ENCODE data around the gene HLCS.
"Not testable (repeated sequence)": the region's sequence is repeated elsewhere in the genome, so short reads cannot be mapped to it uniquely, and the experiment has no call there.

Gene HLCS

GRCh38 chr21:36828208-36828607, 138.3 kb downstream of the HLCS start:
- CTCF ChIA-PET = interaction anchor here (0.6 kb wide), 1 partner anchor 22 kb away, joined by 3 read pairs; no protein-coding TSS in a partner anchor
- Histone ChIP-seq H3K27ac (ENCODE audit: insufficient read depth in 1 of 2, low read depth in 1 of 2, low read length in 2 of 2, poor library complexity in 1 of 2, severe bottlenecking in 2 of 2) (no peak overlapping the region), H3K9me3 (ENCODE audit: control extremely low read depth in 1 of 5, control insufficient read depth in 4 of 5, insufficient read depth in 2 of 5, low read depth in 1 of 5, low read length in 4 of 5) (no peaks in the 10 kb centered on the region), H3K27me3 (replicated peaks in 2 of 5; ENCODE audit: control insufficient read depth in 4 of 5, insufficient read depth in 5 of 5, low read length in 4 of 5) (no peaks in the 10 kb centered on the region), H3K4me1 (ENCODE audit: control extremely low read depth in 1 of 4, control insufficient read depth in 4 of 4, insufficient read depth in 4 of 4, low read length in 3 of 4) (no peaks in the 10 kb centered on the region), H3K4me3 (ENCODE audit: control insufficient read depth in 1 of 7, extremely low read depth in 1 of 7, insufficient read depth in 4 of 7, low read depth in 2 of 7, low read length in 6 of 7) (no peak overlapping the region), H3K36me3 (ENCODE audit: control insufficient read depth in 4 of 4, insufficient read depth in 4 of 4, low read length in 3 of 4) (peaks cover 0 to 1% (median 0%) of the 10 kb centered on the region in 4 experiments)
- POLR2A ChIA-PET = no interaction called here
- WGBS (ENCODE audit: insufficient coverage) = 100% methylated on average over 2 of the region's 3 CpGs
- DNase-seq = no peak

DNA sequence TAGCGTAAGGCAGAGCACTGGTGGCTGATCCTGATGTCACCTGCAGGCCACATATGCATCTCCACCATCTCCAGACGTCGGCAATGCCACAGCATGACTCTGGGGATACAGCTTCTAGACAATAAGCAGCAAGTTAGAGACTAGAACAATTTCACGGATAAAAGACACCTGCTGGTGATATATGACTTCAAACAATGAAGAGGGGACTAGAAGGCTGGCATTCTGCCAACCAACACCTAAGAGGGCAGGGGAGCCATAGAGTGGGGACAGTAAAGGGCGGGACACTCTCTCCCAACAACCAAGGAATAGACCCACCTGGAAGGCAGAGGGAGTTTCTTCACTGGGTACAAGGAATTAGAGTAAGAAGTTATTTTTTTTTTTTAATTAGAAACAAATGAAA, 140.8 kb downstream of the HLCS start:
- 100% methylated on average over 4 of the region's 5 CpGs for WGBS (ENCODE audit: insufficient coverage)
- Histone ChIP-seq H3K27me3 (replicated peaks in 2 of 5; ENCODE audit: control insufficient read depth in 4 of 5, insufficient read depth in 5 of 5, low read length in 4 of 5) (no peaks in the 10 kb centered on the region), H3K36me3 (ENCODE audit: control insufficient read depth in 4 of 4, insufficient read depth in 4 of 4, low read length in 3 of 4) (peaks cover 0 to 1% (median 0%) of the 10 kb centered on the region in 4 experiments), H3K9me3 (ENCODE audit: control extremely low read depth in 1 of 5, control insufficient read depth in 4 of 5, insufficient read depth in 2 of 5, low read depth in 1 of 5, low read length in 4 of 5) (no peaks in the 10 kb centered on the region), H3K4me3 (ENCODE audit: control insufficient read depth in 1 of 7, extremely low read depth in 1 of 7, insufficient read depth in 4 of 7, low read depth in 2 of 7, low read length in 6 of 7) (no peak overlapping the region), H3K27ac (ENCODE audit: insufficient read depth in 1 of 2, low read depth in 1 of 2, low read length in 2 of 2, poor library complexity in 1 of 2, severe bottlenecking in 2 of 2) (no peak overlapping the region), H3K4me1 (ENCODE audit: control extremely low read depth in 1 of 4, control insufficient read depth in 4 of 4, insufficient read depth in 4 of 4, low read length in 3 of 4) (no peaks in the 10 kb centered on the region)
- CTCF ChIA-PET = no interaction called here
- DNase-seq = no peak
- POLR2A ChIA-PET = no interaction called here

DNA sequence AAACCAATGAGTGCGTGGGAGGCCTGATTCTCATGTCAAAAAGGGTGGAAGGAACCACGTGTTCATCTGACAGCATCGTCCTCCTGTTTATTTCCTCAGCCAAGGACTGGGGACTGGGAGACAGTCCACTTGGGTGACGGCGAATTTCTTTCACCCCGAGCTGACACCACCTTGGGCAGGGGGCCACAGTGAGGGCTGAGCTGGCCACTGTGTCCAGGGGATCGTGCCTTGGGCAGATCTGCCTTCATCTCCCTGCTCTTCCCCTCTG, 145.5 kb downstream of the HLCS start:
- H3K27ac ChIP-seq (ENCODE audit: insufficient read depth in 1 of 2, low read depth in 1 of 2, low read length in 2 of 2, poor library complexity in 1 of 2, severe bottlenecking in 2 of 2) = no peak overlapping the region
- no peaks in the 10 kb centered on the region for H3K27me3 ChIP-seq (replicated peaks in 2 of 5; ENCODE audit: control insufficient read depth in 4 of 5, insufficient read depth in 5 of 5, low read length in 4 of 5)
- POLR2A ChIA-PET = no interaction called here
- no peaks in the 10 kb centered on the region for H3K4me1 ChIP-seq (ENCODE audit: control extremely low read depth in 1 of 4, control insufficient read depth in 4 of 4, insufficient read depth in 4 of 4, low read length in 3 of 4)
- WGBS (ENCODE audit: insufficient coverage) = 93% methylated on average over 7 of the region's 7 CpGs
- peaks cover 0 to 1% (median 0%) of the 10 kb centered on the region in 4 experiments for H3K36me3 ChIP-seq (ENCODE audit: control insufficient read depth in 4 of 4, insufficient read depth in 4 of 4, low read length in 3 of 4)
- no peaks in the 10 kb centered on the region for H3K9me3 ChIP-seq (ENCODE audit: control extremely low read depth in 1 of 5, control insufficient read depth in 4 of 5, insufficient read depth in 2 of 5, low read depth in 1 of 5, low read length in 4 of 5)
- CTCF ChIA-PET = interaction anchor here (1.2 kb wide), 1 partner anchor 305 kb away, joined by 3 read pairs; no protein-coding TSS in a partner anchor
- no peak for DNase-seq
- no peak overlapping the region for H3K4me3 ChIP-seq (ENCODE audit: control insufficient read depth in 1 of 7, extremely low read depth in 1 of 7, insufficient read depth in 4 of 7, low read depth in 2 of 7, low read length in 6 of 7)

- CTCF ChIA-PET = interaction anchor here (1.2 kb wide), 1 partner anchor 304 kb away, joined by 3 read pairs; no protein-coding TSS in a partner anchor
- DNase-seq = no peak
- Histone ChIP-seq H3K27me3 (replicated peaks in 2 of 5; ENCODE audit: control insufficient read depth in 4 of 5, insufficient read depth in 5 of 5, low read length in 4 of 5) (no peaks in the 10 kb centered on the region), H3K4me1 (ENCODE audit: control extremely low read depth in 1 of 4, control insufficient read depth in 4 of 4, insufficient read depth in 4 of 4, low read length in 3 of 4) (no peaks in the 10 kb centered on the region), H3K4me3 (ENCODE audit: control insufficient read depth in 1 of 7, extremely low read depth in 1 of 7, insufficient read depth in 4 of 7, low read depth in 2 of 7, low read length in 6 of 7) (no peak overlapping the region), H3K27ac (ENCODE audit: insufficient read depth in 1 of 2, low read depth in 1 of 2, low read length in 2 of 2, poor library complexity in 1 of 2, severe bottlenecking in 2 of 2) (no peak overlapping the region), H3K9me3 (ENCODE audit: control extremely low read depth in 1 of 5, control insufficient read depth in 4 of 5, insufficient read depth in 2 of 5, low read depth in 1 of 5, low read length in 4 of 5) (no peaks in the 10 kb centered on the region), H3K36me3 (ENCODE audit: control insufficient read depth in 4 of 4, insufficient read depth in 4 of 4, low read length in 3 of 4) (peaks cover 0 to 1% (median 0%) of the 10 kb centered on the region in 4 experiments)
- POLR2A ChIA-PET = no interaction called here
- WGBS (ENCODE audit: insufficient coverage) = 87% methylated on average over 24 of the region's 27 CpGs
Measured at GRCh38 chr21:36820176-36821031, 146.1 kb downstream of the HLCS start.

- Histone ChIP-seq H3K4me1 (ENCODE audit: control extremely low read depth in 1 of 4, control insufficient read depth in 4 of 4, insufficient read depth in 4 of 4, low read length in 3 of 4) (no peaks in the 10 kb centered on the region), H3K9me3 (ENCODE audit: control extremely low read depth in 1 of 5, control insufficient read depth in 4 of 5, insufficient read depth in 2 of 5, low read depth in 1 of 5, low read length in 4 of 5) (no peaks in the 10 kb centered on the region), H3K27me3 (replicated peaks in 2 of 5; ENCODE audit: control insufficient read depth in 4 of 5, insufficient read depth in 5 of 5, low read length in 4 of 5) (no peaks in the 10 kb centered on the region), H3K4me3 (ENCODE audit: control insufficient read depth in 1 of 7, extremely low read depth in 1 of 7, insufficient read depth in 4 of 7, low read depth in 2 of 7, low read length in 6 of 7) (no peak overlapping the region), H3K27ac (ENCODE audit: insufficient read depth in 1 of 2, low read depth in 1 of 2, low read length in 2 of 2, poor library complexity in 1 of 2, severe bottlenecking in 2 of 2) (no peak overlapping the region), H3K36me3 (ENCODE audit: control insufficient read depth in 4 of 4, insufficient read depth in 4 of 4, low read length in 3 of 4) (no peaks in the 10 kb centered on the region)
- DNase-seq = no peak
- WGBS (ENCODE audit: insufficient coverage) = 100% methylated on average over 7 of the region's 13 CpGs
- POLR2A ChIA-PET = no interaction called here
- CTCF ChIA-PET = interaction anchor here (1.1 kb wide), 1 partner anchor 9 kb away, joined by 3 read pairs; no protein-coding TSS in a partner anchor
Measured at GRCh38 chr21:36817732-36818450, 148.6 kb downstream of the HLCS start.

- WGBS (ENCODE audit: insufficient coverage) = 97% methylated on average over 4 of the region's 9 CpGs
- Histone ChIP-seq H3K27ac (ENCODE audit: insufficient read depth in 1 of 2, low read depth in 1 of 2, low read length in 2 of 2, poor library complexity in 1 of 2, severe bottlenecking in 2 of 2) (no peak overlapping the region), H3K36me3 (ENCODE audit: control insufficient read depth in 4 of 4, insufficient read depth in 4 of 4, low read length in 3 of 4) (no peaks in the 10 kb centered on the region), H3K4me3 (ENCODE audit: control insufficient read depth in 1 of 7, extremely low read depth in 1 of 7, insufficient read depth in 4 of 7, low read depth in 2 of 7, low read length in 6 of 7) (no peak overlapping the region), H3K4me1 (ENCODE audit: control extremely low read depth in 1 of 4, control insufficient read depth in 4 of 4, insufficient read depth in 4 of 4, low read length in 3 of 4) (no peaks in the 10 kb centered on the region), H3K9me3 (ENCODE audit: control extremely low read depth in 1 of 5, control insufficient read depth in 4 of 5, insufficient read depth in 2 of 5, low read depth in 1 of 5, low read length in 4 of 5) (no peaks in the 10 kb centered on the region), H3K27me3 (replicated peaks in 2 of 5; ENCODE audit: control insufficient read depth in 4 of 5, insufficient read depth in 5 of 5, low read length in 4 of 5) (no peaks in the 10 kb centered on the region)
- CTCF ChIA-PET = no interaction called here
- POLR2A ChIA-PET = no interaction called here
- no peak for DNase-seq
Measured at GRCh38 chr21:36816561-36817130, 149.8 kb downstream of the HLCS start.

DNA sequence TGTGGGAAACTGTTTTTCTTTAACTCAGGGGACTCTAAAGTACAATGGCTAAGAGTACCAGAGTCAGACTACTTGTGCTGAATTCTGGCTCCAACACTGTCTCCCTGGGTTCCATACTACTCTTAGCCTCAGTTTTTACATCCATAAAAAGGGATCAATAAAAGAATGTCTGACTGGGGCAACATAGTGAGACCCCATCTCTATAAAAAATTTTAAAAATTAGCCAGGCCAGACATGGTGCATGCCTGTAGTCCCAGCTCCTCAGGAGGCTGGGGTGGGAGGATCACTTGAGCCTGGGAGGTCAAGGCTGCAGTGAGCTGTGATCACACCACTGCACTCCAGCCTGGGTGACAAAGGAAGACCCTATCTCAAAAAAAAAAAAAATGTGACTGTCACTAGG, 150.4 kb downstream of the HLCS start:
- H3K36me3 ChIP-seq (ENCODE audit: control insufficient read depth in 4 of 4, insufficient read depth in 4 of 4, low read length in 3 of 4); DNase-seq; H3K27me3 ChIP-seq (replicated peaks in 2 of 5; ENCODE audit: control insufficient read depth in 4 of 5, insufficient read depth in 5 of 5, low read length in 4 of 5); POLR2A ChIA-PET; H3K4me3 ChIP-seq (ENCODE audit: control insufficient read depth in 1 of 7, extremely low read depth in 1 of 7, insufficient read depth in 4 of 7, low read depth in 2 of 7, low read length in 6 of 7); CTCF ChIA-PET; H3K27ac ChIP-seq (ENCODE audit: insufficient read depth in 1 of 2, low read depth in 1 of 2, low read length in 2 of 2, poor library complexity in 1 of 2, severe bottlenecking in 2 of 2); H3K4me1 ChIP-seq (ENCODE audit: control extremely low read depth in 1 of 4, control insufficient read depth in 4 of 4, insufficient read depth in 4 of 4, low read length in 3 of 4); H3K9me3 ChIP-seq (ENCODE audit: control extremely low read depth in 1 of 5, control insufficient read depth in 4 of 5, insufficient read depth in 2 of 5, low read depth in 1 of 5, low read length in 4 of 5): not testable (repeated sequence)
